Measurements from ENCODE around the gene SRPRB. TPM values are rescaled to one million over a fixed set of nuclear protein-coding genes. Genes with fewer than 3 reads are reported as not detected.

SRPRB gene
- total RNA-seq, 1 experiment from 2014 or later: 61.0 TPM

GRCh38 chr3:133756716-133757694 is 48.6 kb upstream of the SRPRB start:
- Histone ChIP-seq H3K9me2 (ENCODE audit: insufficient read depth) (no peaks in the 10 kb centered on the region), H3K27ac (ENCODE audit: low read depth, low read length) (no peak overlapping the region), H4K20me1 (ENCODE audit: insufficient read depth) (no peaks in the 10 kb centered on the region), H3K79me2 (ENCODE audit: insufficient read depth, low read length) (no peaks in the 10 kb centered on the region), H3K36me3 (ENCODE audit: control insufficient read depth in 1 of 2, insufficient read depth in 2 of 2, low read length in 2 of 2) (no peaks in the 10 kb centered on the region), H3K4me3 (replicated peaks in 1 of 2; ENCODE audit: low read depth in 1 of 2, low read length in 2 of 2) (no peak overlapping the region), H3K27me3 (ENCODE audit: insufficient read depth, low read length) (peaks cover 13% of the 10 kb centered on the region), H2AFZ (ENCODE audit: low read depth, low read length, poor library complexity, severe bottlenecking) (no peak overlapping the region), H3K4me1 (ENCODE audit: control insufficient read depth in 1 of 2, insufficient read depth in 2 of 2, low read length in 2 of 2) (no peaks in the 10 kb centered on the region), H3K9ac (ENCODE audit: low read length) (no peak overlapping the region), H3K4me2 (ENCODE audit: low read length) (no peak overlapping the region), H3K9me3 (ENCODE audit: control insufficient read depth in 1 of 2, insufficient read depth in 1 of 2, low read depth in 1 of 2, low read length in 2 of 2) (no peaks in the 10 kb centered on the region)
- TF ChIP-seq MAX (IDR thresholded peaks at IDR 0.05) (no peak), SRF (IDR thresholded peaks at IDR 0.05; ENCODE audit: low read depth) (no peak), ZBTB33 (IDR thresholded peaks at IDR 0.05; ENCODE audit: extremely low read depth, insufficient replicate concordance, low read length) (no peak), EZH2 (IDR thresholded peaks at IDR 0.05) (no peak), POLR2A (IDR thresholded peaks at IDR 0.05; ENCODE audit: borderline replicate concordance, extremely low read depth, insufficient read depth, insufficient read length) (no peak)
- TF ChIP-seq, protein P1, sequence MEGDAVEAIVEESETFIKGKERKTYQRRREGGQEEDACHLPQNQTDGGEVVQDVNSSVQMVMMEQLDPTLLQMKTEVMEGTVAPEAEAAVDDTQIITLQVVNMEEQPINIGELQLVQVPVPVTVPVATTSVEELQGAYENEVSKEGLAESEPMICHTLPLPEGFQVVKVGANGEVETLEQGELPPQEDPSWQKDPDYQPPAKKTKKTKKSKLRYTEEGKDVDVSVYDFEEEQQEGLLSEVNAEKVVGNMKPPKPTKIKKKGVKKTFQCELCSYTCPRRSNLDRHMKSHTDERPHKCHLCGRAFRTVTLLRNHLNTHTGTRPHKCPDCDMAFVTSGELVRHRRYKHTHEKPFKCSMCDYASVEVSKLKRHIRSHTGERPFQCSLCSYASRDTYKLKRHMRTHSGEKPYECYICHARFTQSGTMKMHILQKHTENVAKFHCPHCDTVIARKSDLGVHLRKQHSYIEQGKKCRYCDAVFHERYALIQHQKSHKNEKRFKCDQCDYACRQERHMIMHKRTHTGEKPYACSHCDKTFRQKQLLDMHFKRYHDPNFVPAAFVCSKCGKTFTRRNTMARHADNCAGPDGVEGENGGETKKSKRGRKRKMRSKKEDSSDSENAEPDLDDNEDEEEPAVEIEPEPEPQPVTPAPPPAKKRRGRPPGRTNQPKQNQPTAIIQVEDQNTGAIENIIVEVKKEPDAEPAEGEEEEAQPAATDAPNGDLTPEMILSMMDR (IDR thresholded peaks at IDR 0.05 in 2 of 3, conservative IDR thresholded peaks at IDR 0.05 in 1 of 3; ENCODE audit: borderline replicate concordance in 1 of 3, insufficient read depth in 1 of 3, low read depth in 2 of 3, low read length in 2 of 3): no peak
- TF ChIP-seq, protein P2, sequence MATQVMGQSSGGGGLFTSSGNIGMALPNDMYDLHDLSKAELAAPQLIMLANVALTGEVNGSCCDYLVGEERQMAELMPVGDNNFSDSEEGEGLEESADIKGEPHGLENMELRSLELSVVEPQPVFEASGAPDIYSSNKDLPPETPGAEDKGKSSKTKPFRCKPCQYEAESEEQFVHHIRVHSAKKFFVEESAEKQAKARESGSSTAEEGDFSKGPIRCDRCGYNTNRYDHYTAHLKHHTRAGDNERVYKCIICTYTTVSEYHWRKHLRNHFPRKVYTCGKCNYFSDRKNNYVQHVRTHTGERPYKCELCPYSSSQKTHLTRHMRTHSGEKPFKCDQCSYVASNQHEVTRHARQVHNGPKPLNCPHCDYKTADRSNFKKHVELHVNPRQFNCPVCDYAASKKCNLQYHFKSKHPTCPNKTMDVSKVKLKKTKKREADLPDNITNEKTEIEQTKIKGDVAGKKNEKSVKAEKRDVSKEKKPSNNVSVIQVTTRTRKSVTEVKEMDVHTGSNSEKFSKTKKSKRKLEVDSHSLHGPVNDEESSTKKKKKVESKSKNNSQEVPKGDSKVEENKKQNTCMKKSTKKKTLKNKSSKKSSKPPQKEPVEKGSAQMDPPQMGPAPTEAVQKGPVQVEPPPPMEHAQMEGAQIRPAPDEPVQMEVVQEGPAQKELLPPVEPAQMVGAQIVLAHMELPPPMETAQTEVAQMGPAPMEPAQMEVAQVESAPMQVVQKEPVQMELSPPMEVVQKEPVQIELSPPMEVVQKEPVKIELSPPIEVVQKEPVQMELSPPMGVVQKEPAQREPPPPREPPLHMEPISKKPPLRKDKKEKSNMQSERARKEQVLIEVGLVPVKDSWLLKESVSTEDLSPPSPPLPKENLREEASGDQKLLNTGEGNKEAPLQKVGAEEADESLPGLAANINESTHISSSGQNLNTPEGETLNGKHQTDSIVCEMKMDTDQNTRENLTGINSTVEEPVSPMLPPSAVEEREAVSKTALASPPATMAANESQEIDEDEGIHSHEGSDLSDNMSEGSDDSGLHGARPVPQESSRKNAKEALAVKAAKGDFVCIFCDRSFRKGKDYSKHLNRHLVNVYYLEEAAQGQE (IDR thresholded peaks at IDR 0.05; ENCODE audit: low read depth): no peak
- no peak for DNase-seq (ENCODE audit: low read depth, low spot score)
- no peak for ATAC-seq
- ChIA-PET CTCF (no interaction called here), POLR2A (no interaction called here), RAD21 (ENCODE audit: low non-redundant PET in 1 of 2, low total read pairs in 2 of 2, uncharacterized antibody in 2 of 2, unreplicated experiment in 2 of 2) (no interaction called here)
- no TSS peak for BruUV-seq (replicated peaks)
- intact Hi-C loops (cut with micrococcal nuclease): no loop called here
